T-helper 1 cell (primary cell): Measurements from ENCODE around the gene C16orf96.
A peak's percentile ranks its signal among the peaks of the same experiment; 100 is the strongest.

ENCODE experiments used
- DNase-seq, 5 donors: peaks; one replicate each; pipeline ENCODE4 v3.0.0-alpha.2; 2012 to 2020

Gene C16orf96

GRCh38 chr16:4623593-4623992 lies 67.5 kb downstream of the C16orf96 start:
- DNase-seq, result no peak

GRCh38 chr16:4624015-4624826 lies 68.1 kb downstream of the C16orf96 start, which contains the start of gene MGRN1:
TSS of gene MGRN1 (plus strand) at chr16:4624826. CDS start at chr16:4624961, 135 bp downstream.
- DNase-seq, result peak; percentile 81 to 97 (median 88)

GRCh38 chr16:4624827-4625559 lies 68.9 kb downstream of the C16orf96 start:
- DNase-seq, result peak; percentile 49 to 69 (median 53)

- no peak for DNase-seq
These were observed 69.5 kb downstream of the C16orf96 start for GRCh38 chr16:4625560-4626159.

GRCh38 chr16:4626396-4626795 lies 70.3 kb downstream of the C16orf96 start:
- no peak for DNase-seq

- DNase-seq, result no peak
These were observed 72.1 kb downstream of the C16orf96 start for GRCh38 chr16:4628283-4628682.

- DNase-seq, result no peak
These were observed 75.3 kb downstream of the C16orf96 start for GRCh38 chr16:4631444-4631843.

GRCh38 chr16:4633910-4634635 lies 77.9 kb downstream of the C16orf96 start:
- no peak for DNase-seq

- no peak for DNase-seq
These were observed 78.6 kb downstream of the C16orf96 start for GRCh38 chr16:4634768-4635167.

- DNase-seq, result no peak
These were observed 80.1 kb downstream of the C16orf96 start for GRCh38 chr16:4636196-4636595.

- DNase-seq, result no peak
These were observed 81.5 kb downstream of the C16orf96 start for GRCh38 chr16:4637501-4638166.

- DNase-seq, result no peak
These were observed 83.9 kb downstream of the C16orf96 start for GRCh38 chr16:4639899-4640509.

GRCh38 chr16:4640572-4641305 lies 84.6 kb downstream of the C16orf96 start:
- no peak for DNase-seq

- no peak for DNase-seq
These were observed 85.2 kb downstream of the C16orf96 start for GRCh38 chr16:4641306-4641687.

- no peak for DNase-seq
These were observed 85.8 kb downstream of the C16orf96 start for GRCh38 chr16:4641895-4642294.

- no peak for DNase-seq
These were observed 90.9 kb downstream of the C16orf96 start for GRCh38 chr16:4646773-4647643.

GRCh38 chr16:4647644-4647980 lies 91.5 kb downstream of the C16orf96 start:
- no peak for DNase-seq

GRCh38 chr16:4648917-4649316 lies 92.8 kb downstream of the C16orf96 start:
- DNase-seq, result peak in 1 of 5 donors; percentile 22

GRCh38 chr16:4649744-4650442 lies 93.8 kb downstream of the C16orf96 start:
- no peak for DNase-seq
